Tibial artery (tissue), 4 donors: ENCODE measurements around the gene PCSK2.

Source experiments
- DNase-seq, 2 donors: peaks; one replicate each; pipeline ENCODE4 v3.0.0-alpha.2; 2019
- H3K27ac ChIP-seq, 2 donors: fragments of 200-600 bp; sonication (generic) in 1 of 2; 1 replicate in 1 of 2; 2 replicates in 1 of 2; pipeline ENCODE4 v1.5.1; 2018 to 2019; ENCODE audit warnings: mild to moderate bottlenecking in 1 of 2
- H3K27me3 ChIP-seq, 2 donors: fragments of 200-600 bp; sonication (generic) in 1 of 2; one replicate each; pipeline versions ENCODE4 v1.5.1 to v1.6.0; 2016 to 2019
- H3K36me3 ChIP-seq, 3 donors: fragments of 200-600 bp; sonication (generic) in 2 of 3; one replicate each; pipeline ENCODE4 v1.5.1; 2016 to 2019; ENCODE audit warnings: mild to moderate bottlenecking in 2 of 3
- H3K4me1 ChIP-seq, 4 donors: fragments of 200-600 bp; sonication (generic) in 2 of 4; 1 replicate in 3 of 4; 2 replicates in 1 of 4; pipeline ENCODE4 v1.5.1; 2016 to 2019
- H3K4me3 ChIP-seq, 2 donors: fragments of 200-600 bp; sonication (generic) in 1 of 2; 1 replicate in 1 of 2; 2 replicates in 1 of 2; pipeline ENCODE4 v1.5.1; 2018 to 2019; ENCODE audit warnings: mild to moderate bottlenecking in 2 of 2
- H3K9me3 ChIP-seq, 3 donors: fragments of 200-600 bp; sonication (generic) in 1 of 3; one replicate each; pipeline ENCODE4 v1.5.1; 2016 to 2019
- CTCF ChIP-seq, 2 experiments: fragments of 200-600 bp in 1 of 2; fragments of 450-650 bp in 1 of 2; IDR thresholded peaks; one replicate each; pipeline ENCODE4 v1.5.1; 2017 to 2019; ENCODE audit warnings: antibody characterized with exemption in 2 of 2, mild to moderate bottlenecking in 1 of 2, moderate library complexity in 1 of 2
- intact Hi-C: fragments of 100-400 bp; cut with DNase I; formaldehyde crosslinking; loops from one replicate; pipeline ENCODE4 v1.15.0; 2023; ENCODE audit warnings: low total_unique reads

The PCSK2 gene

GRCh38 chr20:17442588-17442987 is 215.7 kb downstream of the PCSK2 start:
- Histone ChIP-seq H3K4me3 (no peak overlapping the region), H3K9me3 (peaks cover 0 to 6% (median 0%) of the 10 kb centered on the region in 3 donors), H3K4me1 (no peaks in the 10 kb centered on the region), H3K27me3 (peaks cover 0 to 24% of the 10 kb centered on the region in 2 donors), H3K36me3 (no peaks in the 10 kb centered on the region), H3K27ac (no peak overlapping the region)
- intact Hi-C loops: no loop called here
- DNase-seq: no peak
- TF ChIP-seq CTCF (IDR thresholded peaks at IDR 0.05): no peak

DNA sequence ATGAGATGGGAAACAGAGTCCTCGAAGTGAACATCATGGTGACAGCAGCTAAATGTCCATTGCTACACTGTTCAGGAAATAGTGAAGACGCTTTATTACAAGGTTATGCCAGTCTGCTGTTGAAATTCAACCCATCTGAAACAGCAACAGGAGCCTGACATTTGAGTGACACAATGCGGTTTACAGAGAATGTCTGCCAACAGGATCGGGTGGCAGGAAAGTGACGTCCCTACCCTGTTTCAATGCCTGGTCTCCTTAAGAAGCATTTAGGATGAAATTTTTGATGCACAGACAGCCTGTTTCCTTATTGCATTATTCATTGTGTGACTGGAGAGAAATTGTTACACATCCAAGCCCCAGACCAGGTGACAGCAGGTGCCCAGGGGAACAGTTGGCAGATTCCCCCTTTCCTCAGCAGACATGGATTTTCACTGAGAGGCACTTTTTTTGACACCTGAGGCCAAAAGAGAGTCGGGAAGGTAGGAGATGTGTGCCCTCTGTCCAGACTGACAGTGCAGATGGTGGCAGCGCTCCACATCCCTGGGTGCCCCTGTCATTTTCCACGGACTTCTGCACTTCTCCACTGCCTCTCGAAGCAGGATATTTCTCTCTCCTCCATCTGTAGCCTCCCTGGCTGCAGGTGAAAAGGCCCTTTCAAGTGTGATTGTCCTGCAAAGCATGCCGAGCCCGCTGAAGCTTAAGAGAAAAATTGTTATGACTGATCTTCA is 216.5 kb downstream of the PCSK2 start:
- Histone ChIP-seq H3K4me3 (no peak overlapping the region), H3K4me1 (no peaks in the 10 kb centered on the region), H3K36me3 (no peaks in the 10 kb centered on the region), H3K27me3 (peaks cover 0 to 24% of the 10 kb centered on the region in 2 donors), H3K9me3 (peaks cover 0 to 6% (median 0%) of the 10 kb centered on the region in 3 donors), H3K27ac (no peak overlapping the region)
- no peak for DNase-seq
- no peak for TF ChIP-seq CTCF (IDR thresholded peaks at IDR 0.05)
- intact Hi-C loops: no loop called here

DNA sequence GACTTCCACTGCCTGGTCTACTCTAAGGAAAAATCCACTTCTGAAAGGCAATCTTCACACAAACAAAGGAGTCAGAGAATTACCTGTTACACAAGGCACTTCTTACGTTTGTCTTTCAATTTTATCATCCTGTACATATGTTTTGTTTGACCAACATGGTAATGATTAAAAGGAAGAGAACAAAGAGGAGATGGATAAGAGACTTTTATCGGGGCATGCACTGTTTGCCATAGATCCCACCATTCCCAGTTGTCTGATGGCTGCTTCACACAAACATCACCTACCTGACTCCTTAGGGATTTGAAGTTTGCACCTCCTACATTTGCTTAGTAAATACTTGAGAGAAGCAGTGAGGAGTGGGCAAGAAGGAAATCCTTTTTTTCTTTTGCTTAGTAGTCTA is 217.3 kb downstream of the PCSK2 start:
- peaks cover 0 to 24% of the 10 kb centered on the region in 2 donors for H3K27me3 ChIP-seq
- DNase-seq: no peak

DNA sequence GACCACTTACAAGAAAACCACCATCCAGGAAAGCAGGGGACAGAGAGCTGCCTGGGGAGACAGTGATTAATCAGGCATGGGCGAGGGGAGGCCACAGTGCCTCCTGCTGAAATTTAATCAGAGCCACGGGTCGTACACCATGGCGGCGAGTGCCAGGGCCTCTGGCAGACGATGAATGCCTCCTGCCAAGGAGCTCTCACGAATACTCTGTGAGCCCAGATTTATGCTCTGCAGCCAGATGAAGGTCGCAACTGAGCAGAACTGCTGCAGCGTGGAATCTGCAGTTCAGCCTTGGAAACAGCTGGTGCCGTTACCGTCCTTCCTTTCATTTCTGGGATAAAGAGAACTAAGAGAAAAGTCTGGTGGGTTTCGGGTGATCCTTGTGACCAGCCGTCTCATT is 218.7 kb downstream of the PCSK2 start:
- Histone ChIP-seq H3K4me1 (no peaks in the 10 kb centered on the region), H3K27me3 (peaks cover 0 to 24% of the 10 kb centered on the region in 2 donors), H3K9me3 (peaks cover 0 to 6% (median 0%) of the 10 kb centered on the region in 3 donors), H3K27ac (no peak overlapping the region), H3K36me3 (no peaks in the 10 kb centered on the region), H3K4me3 (no peak overlapping the region)
- no peak for DNase-seq
- no peak for TF ChIP-seq CTCF (IDR thresholded peaks at IDR 0.05)
- intact Hi-C loops: no loop called here

More for the DNA sequence above, 217.3 kb downstream of the PCSK2 start:
- no peaks in the 10 kb centered on the region for H3K36me3 ChIP-seq
- no peaks in the 10 kb centered on the region for H3K4me1 ChIP-seq
- intact Hi-C loops: no loop called here
- H3K4me3 ChIP-seq: no peak overlapping the region
- H3K9me3 ChIP-seq: peaks cover 0 to 6% (median 0%) of the 10 kb centered on the region in 3 donors
- TF ChIP-seq CTCF (IDR thresholded peaks at IDR 0.05): no peak
- H3K27ac ChIP-seq: no peak overlapping the region

GRCh38 chr20:17446171-17446570 is 219.3 kb downstream of the PCSK2 start:
- intact Hi-C loops: no loop called here
- Histone ChIP-seq H3K27ac (no peak overlapping the region), H3K4me1 (no peaks in the 10 kb centered on the region), H3K4me3 (no peak overlapping the region), H3K27me3 (peaks cover 0 to 24% of the 10 kb centered on the region in 2 donors), H3K9me3 (peaks cover 0 to 6% (median 0%) of the 10 kb centered on the region in 3 donors), H3K36me3 (no peaks in the 10 kb centered on the region)
- no peak for DNase-seq
- TF ChIP-seq CTCF (IDR thresholded peaks at IDR 0.05): no peak
